DMS114 treated with DMSO at 0.1 percent for 48 hours (cell line): ENCODE data around the gene FKRP.
A peak's percentile ranks its signal among the peaks of the same experiment; 100 is the strongest.
"Not testable (repeated sequence)": the region's sequence is repeated elsewhere in the genome, so short reads cannot be mapped to it uniquely, and the experiment has no call there.

ENCODE experiments used
- DNase-seq: peaks from one replicate; lab custom pipeline; 2025; ENCODE audit not compliant: unreplicated experiment; lab: John Stamatoyannopoulos, UW

The FKRP gene

DNA sequence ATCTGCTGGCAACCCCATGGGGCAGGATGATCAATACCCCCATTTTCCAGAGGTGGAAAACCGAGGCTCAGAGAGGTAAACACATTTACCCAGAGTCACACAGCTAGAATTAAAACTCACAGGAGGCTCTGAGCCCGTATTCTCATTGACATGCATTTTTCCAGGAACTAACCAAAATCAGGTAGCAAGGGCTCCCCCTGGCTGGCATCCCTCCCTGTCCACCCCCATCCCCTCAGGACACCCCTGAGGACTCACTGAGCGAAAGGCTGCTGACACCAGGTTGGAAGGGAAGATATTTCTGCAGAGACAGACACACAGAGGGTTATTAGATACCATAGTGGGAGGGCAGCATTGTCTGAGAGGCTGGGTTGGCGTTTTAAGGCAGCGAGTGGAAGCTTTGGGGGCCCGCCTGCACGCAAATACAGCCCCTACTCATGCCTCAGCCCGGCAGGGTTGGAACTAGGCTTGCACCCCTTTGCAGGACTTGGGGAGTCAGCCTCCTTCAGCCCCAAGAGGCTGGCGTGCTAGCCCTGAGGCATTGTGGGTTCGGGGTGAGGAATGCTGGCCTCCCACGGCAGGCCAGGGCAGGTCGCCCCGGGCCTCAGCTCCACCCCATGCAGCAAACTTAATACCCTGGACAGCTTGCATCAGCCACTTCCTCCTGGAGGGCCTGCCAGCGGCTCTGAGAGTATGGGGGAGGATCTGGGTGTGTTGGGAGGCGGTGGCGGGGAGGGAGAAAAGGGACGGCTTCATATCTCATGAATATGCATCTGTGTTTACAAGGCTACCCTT lies 38.6 kb downstream of the FKRP start:
- no peak for DNase-seq

- no peak for DNase-seq
These were observed 39.5 kb downstream of the FKRP start for GRCh38 chr19:46785054-46785979.

DNA sequence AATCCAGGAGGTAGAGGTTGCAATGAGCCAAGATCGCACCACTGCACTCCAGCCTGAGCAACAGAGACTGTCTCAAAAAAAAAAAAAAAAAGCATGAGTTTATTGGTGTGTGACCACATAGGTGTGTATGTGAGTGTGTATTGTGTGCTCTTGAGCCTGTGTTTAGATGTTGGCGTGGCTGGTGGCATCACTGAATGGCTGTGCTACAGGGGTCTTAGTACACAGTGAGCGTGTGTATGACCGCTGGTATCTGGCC lies 40.1 kb downstream of the FKRP start:
- DNase-seq, result no peak

DNA sequence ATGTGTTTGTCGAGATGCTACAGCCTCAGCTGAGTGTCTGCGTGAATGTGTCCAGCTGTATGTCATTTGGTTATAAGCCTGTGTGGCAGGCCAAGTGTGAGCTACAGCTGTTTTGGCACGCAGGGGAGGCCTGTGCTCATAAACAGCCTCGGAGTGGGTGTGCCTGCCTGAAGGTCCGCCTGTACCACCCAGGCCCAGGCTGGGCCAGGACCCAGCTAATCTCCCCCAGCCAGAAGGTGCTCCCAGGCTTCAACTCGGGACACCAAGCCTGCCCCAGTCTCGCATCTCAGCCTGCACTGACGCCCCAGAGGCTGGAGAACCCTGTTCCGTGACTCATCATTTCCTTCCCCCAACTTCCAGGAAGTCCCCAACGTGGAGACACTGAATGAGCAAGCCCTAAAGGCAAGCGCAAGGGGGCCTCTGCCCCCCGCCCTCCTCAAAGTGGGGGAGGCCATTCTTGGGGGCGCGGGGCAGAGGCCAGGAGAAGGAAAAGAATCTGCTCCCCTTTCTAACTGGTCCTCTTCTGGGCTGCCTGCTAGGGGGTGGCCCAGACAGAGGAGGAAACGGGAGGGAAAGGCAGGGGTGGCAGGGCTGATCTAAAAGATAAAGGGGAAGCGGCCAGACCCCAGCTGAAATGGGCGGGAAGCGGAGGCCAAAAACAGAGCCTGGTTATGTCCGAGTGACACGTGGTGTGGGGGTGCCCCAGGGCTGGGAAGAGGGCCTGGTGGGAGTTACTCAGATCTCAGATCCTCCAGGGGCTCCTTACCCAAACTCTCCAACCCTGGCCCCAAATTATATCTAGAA lies 40.6 kb downstream of the FKRP start:
- no peak for DNase-seq

DNA sequence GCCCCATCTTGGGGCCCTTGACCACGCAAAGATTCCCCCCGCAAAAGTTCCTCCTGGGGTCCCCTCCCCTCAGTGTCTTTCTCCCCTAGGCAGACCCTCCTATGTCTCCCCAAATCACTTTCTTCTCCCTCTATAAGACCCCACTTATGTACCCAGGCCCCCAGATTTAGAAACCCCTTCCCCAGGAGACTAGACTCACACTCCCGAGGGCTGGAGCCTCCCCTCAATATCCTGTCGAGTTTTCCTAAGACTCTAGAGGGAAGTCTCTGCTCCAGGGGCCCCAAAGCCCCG lies 41.1 kb downstream of the FKRP start:
- no peak for DNase-seq

- DNase-seq, result no peak
These were observed 41.7 kb downstream of the FKRP start for GRCh38 chr19:46787331-46788261.

- peak; percentile 86 for DNase-seq
These were observed 42.6 kb downstream of the FKRP start, which contains the start of gene SLC1A5 for GRCh38 chr19:46788262-46788967. Gene SLC1A5 (minus strand): TSS chr19:46788594. CDS start chr19:46787965, 629 bp downstream.

DNA sequence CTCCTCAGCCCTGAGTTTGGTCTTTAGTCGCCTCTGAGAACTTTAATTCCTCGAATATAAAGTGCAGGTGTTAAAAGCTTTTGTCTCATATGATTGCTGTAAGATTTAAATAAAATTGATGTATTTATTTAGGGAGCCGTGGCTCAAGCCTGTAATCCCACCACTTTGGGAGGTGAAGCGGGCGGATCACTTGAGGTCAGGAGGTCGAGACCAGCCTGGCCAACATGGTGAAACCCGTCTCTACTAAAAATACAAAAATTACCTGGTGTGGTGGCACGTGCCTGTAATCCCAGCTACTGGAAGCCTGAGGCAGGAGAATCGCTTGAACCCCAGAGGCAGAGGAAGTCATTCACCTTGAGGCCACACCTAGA lies 43.1 kb downstream of the FKRP start:
- DNase-seq, result no peak

GRCh38 chr19:46789371-46789770 lies 43.5 kb downstream of the FKRP start:
- DNase-seq, result no peak

DNA sequence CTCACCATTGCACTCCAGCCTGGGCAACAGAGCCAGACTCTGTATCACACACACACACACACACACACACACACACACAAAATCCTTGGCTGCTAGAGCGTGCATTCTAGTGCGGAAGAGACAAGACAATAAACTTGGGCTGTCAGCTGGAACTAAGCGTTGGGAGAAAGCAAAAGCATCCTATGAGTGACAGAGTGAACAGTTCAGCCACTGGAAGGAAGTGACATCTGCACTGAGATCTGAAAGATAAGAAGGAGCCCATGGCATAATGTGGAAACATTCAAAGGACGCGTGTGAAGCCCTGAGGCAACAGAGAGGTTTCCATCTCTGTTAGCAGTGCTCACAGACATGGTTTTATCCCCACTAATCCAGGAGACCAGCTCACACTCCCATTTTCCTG lies 46.1 kb downstream of the FKRP start:
- DNase-seq, result no peak

DNA sequence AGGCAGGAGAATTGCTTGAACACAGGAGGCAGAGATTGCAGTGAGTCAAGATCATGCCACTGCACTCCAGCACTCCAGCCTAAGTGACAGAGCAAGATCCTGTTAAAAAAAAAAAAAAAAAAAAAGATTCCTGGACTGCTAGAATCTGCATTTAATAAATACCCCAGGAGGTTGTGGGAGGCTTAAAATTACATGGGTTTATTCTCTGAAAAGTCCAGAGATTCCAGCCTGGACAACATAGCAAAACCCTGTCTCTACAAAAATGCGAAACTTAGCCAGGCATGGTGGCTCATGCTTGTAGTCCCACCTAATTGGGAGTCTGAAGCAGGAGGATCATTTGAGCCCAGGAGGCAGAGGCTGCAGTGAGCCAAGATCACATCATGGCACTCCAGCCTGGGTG lies 52.0 kb downstream of the FKRP start:
- DNase-seq, result no peak

- no peak for DNase-seq
These were observed 52.9 kb downstream of the FKRP start for GRCh38 chr19:46798713-46799112.

DNA sequence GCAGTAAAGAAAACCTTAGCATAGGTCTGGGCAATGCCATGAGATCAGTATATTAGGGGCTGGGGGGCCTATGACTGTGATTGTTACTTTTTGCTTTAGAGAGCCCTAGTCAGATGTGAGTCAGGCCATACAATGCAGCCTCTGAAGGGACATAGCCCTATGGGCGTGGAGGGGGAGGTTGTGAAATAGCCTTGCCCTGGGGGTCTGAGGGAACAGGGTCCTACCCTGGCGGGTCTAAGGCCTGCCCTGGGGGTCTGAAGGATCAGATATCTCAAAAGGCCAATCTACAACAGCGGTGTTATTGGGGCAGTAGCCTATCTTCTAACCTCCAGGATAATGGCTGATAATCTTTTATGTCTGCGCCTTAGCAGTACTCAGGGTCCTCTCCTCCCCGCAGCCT lies 56.3 kb downstream of the FKRP start:
- DNase-seq, result no peak

GRCh38 chr19:46803555-46803954 lies 57.7 kb downstream of the FKRP start:
- DNase-seq, result no peak

- not testable (repeated sequence) for DNase-seq
These were observed 58.6 kb downstream of the FKRP start for GRCh38 chr19:46804432-46804831.

DNA sequence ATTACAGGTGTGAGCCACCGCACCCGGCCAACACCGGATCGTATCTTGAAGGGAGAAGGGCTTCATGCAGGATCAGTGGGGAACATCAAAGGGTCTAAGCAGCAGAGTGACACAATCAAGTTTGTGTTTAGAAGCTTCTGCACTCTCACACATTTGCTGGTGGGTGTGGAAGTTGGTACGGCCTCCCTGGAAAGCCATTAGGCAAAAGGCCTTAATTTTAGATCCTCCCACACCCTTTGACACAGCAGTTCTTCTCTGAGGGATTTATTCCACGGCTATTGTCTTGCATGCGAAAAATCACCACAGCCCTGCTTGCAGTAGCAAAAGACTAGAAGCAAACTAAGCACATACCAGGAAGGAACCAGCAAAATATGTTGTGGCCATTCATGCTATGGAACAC lies 60.8 kb downstream of the FKRP start:
- no peak for DNase-seq
